Neutrophil (primary cell): ENCODE results near the gene C11orf16.
"Not testable (repeated sequence)": the region's sequence is repeated elsewhere in the genome, so short reads cannot be mapped to it uniquely, and the experiment has no call there.

ENCODE experiments used
- H3K27ac ChIP-seq: fragments of 200-600 bp; sonication (generic); 2 replicates; pipeline ENCODE4 v1.5.1; 2016; ENCODE audit warnings: mild to moderate bottlenecking, moderate library complexity
- H3K27me3 ChIP-seq: fragments of 200-600 bp; sonication (generic); 2 replicates; pipeline ENCODE4 v1.6.0; 2016; ENCODE audit warnings: mild to moderate bottlenecking
- H3K36me3 ChIP-seq: fragments of 200-600 bp; sonication (generic); 2 replicates; pipeline ENCODE4 v1.5.1; 2017
- H3K4me1 ChIP-seq, 2 experiments: fragments of 200-600 bp in 1 of 2; sonication (generic) in 1 of 2; 1 replicate in 1 of 2; 2 replicates in 1 of 2; pipeline versions ENCODE4 v1.5.1 to v1.6.1; 2013 to 2016; ENCODE audit warnings: low read depth in 1 of 2, low read length in 1 of 2, mild to moderate bottlenecking in 1 of 2, moderate library complexity in 1 of 2; ENCODE audit not compliant: control insufficient read depth in 1 of 2, insufficient read depth in 1 of 2
- H3K4me3 ChIP-seq, 2 experiments: fragments of 200-600 bp in 1 of 2; sonication (generic) in 1 of 2; 1 replicate in 1 of 2; 2 replicates in 1 of 2; pipeline ENCODE4 v1.5.1; 2013 to 2016; ENCODE audit warnings: low read depth in 1 of 2, low read length in 1 of 2, mild to moderate bottlenecking in 1 of 2, moderate library complexity in 1 of 2
- H3K9me3 ChIP-seq: fragments of 200-600 bp; sonication (generic); 2 replicates; pipeline ENCODE4 v1.5.1; 2016
- TF ChIP-seq, protein P1 (sequence below): fragments of 200-600 bp; sonication (generic); IDR thresholded peaks from 2 replicates; pipeline ENCODE4 v1.5.1; 2016; ENCODE audit warnings: antibody characterized with exemption

C11orf16 gene

DNA sequence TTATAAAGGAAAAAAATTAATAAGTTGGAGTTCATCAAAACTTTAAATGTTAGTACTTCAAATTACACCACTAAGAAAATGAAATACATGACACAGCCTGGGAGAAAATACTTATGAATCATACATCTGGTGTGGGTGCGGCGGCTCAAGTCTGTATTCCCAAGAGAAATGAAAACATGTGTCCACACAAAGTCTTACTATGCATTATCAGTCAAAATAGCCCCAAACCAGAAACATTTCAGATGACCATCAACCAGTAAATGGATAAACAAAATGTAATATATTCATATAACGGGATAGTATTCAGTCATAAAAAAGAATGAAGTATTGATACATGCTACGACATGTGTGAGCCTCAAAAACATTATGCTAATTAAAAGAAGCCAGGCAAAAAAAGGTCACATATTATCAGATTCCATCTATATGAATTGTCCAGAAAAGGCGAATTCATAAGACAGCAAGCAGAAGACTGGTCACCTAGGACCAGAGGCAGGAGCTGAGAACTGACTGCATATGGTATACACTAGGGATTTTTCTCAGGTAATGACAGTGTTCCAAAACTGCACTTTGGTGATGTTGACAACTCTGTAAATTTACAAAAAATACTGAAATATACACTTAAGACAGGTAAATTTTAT, 27.1 kb downstream of the C11orf16 start:
- Histone ChIP-seq H3K4me1 (peaks cover 9 to 10% of the 10 kb centered on the region in 2 experiments), H3K36me3 (no peaks in the 10 kb centered on the region), H3K9me3 (no peaks in the 10 kb centered on the region), H3K27ac (no peak overlapping the region), H3K4me3 (no peak overlapping the region), H3K27me3 (peaks cover 62% of the 10 kb centered on the region)
- TF ChIP-seq, protein P1, sequence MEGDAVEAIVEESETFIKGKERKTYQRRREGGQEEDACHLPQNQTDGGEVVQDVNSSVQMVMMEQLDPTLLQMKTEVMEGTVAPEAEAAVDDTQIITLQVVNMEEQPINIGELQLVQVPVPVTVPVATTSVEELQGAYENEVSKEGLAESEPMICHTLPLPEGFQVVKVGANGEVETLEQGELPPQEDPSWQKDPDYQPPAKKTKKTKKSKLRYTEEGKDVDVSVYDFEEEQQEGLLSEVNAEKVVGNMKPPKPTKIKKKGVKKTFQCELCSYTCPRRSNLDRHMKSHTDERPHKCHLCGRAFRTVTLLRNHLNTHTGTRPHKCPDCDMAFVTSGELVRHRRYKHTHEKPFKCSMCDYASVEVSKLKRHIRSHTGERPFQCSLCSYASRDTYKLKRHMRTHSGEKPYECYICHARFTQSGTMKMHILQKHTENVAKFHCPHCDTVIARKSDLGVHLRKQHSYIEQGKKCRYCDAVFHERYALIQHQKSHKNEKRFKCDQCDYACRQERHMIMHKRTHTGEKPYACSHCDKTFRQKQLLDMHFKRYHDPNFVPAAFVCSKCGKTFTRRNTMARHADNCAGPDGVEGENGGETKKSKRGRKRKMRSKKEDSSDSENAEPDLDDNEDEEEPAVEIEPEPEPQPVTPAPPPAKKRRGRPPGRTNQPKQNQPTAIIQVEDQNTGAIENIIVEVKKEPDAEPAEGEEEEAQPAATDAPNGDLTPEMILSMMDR: no peak

DNA sequence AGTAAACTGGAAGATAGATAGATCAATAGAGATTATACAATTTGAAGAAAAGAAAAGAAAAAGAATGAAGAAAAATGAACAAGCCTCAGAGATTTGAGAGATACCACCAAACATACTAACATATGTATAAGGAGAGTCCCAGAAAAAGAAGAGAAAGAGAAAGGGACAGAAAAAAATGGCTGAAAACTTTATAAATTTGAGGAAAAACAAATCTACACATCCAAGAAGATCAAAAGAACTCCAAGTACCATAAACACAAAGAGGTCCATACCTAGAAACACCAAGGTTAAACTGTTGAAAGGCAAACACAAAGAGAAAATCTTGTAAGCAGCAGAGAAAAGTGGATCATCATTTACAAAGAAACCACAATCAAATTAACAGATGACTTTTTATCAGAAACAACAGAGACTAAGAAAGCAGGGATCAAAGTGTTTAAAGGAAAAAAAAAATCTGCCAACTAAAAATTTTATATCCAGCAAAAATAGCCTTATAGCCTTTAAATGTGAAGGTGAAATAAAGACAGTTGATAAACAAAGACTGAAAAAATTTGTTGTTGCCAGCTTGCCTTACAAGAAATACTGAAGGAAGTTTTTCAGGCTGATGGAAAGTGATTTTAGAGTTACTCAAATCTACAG, 33.5 kb downstream of the C11orf16 start:
- no peaks in the 10 kb centered on the region for H3K36me3 ChIP-seq
- peaks cover 5% of the 10 kb centered on the region for H3K9me3 ChIP-seq
- H3K4me3 ChIP-seq: no peak overlapping the region
- TF ChIP-seq, protein P1: no peak
- H3K27me3 ChIP-seq: peaks cover 2% of the 10 kb centered on the region
- H3K4me1 ChIP-seq: no peaks in the 10 kb centered on the region
- H3K27ac ChIP-seq: no peak overlapping the region

DNA sequence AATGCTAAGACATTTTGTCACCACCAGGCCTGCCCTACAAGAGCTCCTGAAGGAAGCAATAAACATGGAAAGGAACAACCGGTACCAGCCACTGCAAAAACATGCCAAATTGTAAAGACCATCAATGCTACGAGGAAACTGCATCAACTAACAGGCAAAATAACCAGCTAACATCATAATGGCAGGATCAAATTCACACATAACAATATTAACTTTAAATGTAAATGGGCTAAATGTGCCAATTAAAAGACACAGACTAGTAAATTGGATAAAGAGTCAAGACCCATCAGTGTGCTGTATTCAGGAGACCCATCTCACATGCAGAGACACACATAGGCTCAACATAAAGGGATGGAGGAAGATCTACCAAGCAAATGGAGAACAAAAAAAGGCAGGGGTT, 41.6 kb downstream of the C11orf16 start:
- H3K4me1 ChIP-seq, H3K27me3 ChIP-seq, H3K27ac ChIP-seq, H3K4me3 ChIP-seq, H3K9me3 ChIP-seq, H3K36me3 ChIP-seq: not testable (repeated sequence)

DNA sequence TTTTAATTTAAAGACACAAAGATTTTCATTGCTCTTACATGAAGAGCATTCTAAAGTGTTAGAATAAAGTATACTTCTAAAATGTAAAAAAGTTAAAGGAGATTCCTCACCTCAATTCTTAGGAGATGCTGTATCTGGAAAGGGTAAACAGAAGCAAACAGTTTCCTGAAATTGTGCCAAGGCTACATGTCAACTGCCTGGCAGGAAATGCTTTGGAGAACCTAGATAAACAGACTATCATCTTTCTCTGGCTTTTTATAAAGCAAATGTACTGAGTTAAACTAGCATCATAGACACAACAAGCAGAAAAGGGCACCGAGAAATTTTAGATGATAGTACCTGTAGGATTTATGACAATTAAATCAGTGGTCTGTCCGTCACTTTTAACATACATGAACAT, 46.4 kb downstream of the C11orf16 start:
- Histone ChIP-seq H3K9me3 (no peaks in the 10 kb centered on the region), H3K4me3 (no peak overlapping the region), H3K27me3 (peaks cover 18% of the 10 kb centered on the region), H3K27ac (no peak overlapping the region), H3K4me1 (no peaks in the 10 kb centered on the region), H3K36me3 (no peaks in the 10 kb centered on the region)
- TF ChIP-seq, protein P1: no peak

DNA sequence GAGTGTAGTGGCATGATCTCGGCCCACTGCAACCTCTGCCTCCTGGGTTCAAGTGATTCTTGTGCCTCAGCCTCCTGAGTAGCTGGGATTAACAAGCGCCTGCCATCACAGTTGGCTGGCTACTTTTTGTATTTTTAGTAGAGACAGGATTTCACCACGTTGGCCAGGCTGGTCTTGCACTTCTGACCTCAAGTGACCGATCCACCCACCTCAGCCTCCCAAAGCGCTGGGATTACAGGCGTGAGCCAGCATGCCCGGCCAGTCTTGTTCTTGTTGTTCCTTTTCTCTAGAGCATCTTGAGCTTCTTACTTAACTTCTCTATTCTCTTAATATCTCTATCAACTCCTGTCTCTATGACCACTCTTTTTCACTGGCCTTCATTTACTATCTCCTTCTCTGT, 51.2 kb downstream of the C11orf16 start:
- H3K36me3 ChIP-seq, H3K9me3 ChIP-seq, H3K4me1 ChIP-seq, H3K4me3 ChIP-seq, H3K27ac ChIP-seq: not testable (repeated sequence)
- H3K27me3 ChIP-seq: peaks cover 53% of the 10 kb centered on the region

DNA sequence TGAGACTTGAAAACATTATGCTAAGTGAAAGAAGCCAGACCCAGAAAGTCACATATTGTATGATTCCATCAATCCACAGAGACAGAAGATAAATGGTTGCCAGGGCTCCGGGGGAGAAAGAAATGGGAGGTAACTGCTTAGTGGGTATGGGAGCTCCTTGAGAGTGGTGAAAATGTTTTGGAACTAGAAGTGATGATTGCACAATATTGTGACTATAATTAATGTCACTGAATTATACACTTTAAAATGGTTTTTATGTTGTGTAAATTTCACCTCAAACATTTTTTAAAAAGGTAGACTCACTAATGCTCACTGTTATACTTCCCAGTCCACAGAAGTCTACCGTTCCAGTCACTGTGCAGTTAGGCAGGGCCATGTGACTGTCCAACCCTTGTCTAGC, 54.0 kb downstream of the C11orf16 start:
- TF ChIP-seq, protein P1: no peak
- no peaks in the 10 kb centered on the region for H3K9me3 ChIP-seq
- H3K4me1 ChIP-seq: no peaks in the 10 kb centered on the region
- H3K27ac ChIP-seq: no peak overlapping the region
- H3K4me3 ChIP-seq: no peak overlapping the region
- peaks cover 79% of the 10 kb centered on the region for H3K27me3 ChIP-seq
- H3K36me3 ChIP-seq: no peaks in the 10 kb centered on the region
